GM18873 (cell line): ENCODE data around the gene OGFOD1.
"Not testable (repeated sequence)": the region's sequence is repeated elsewhere in the genome, so short reads cannot be mapped to it uniquely, and the experiment has no call there.

Source experiments
- ATAC-seq: cut with Tn5 transposase; IDR thresholded peaks from one replicate; pipeline ENCODE4 v1.9.1; 2021; ENCODE audit warnings: mild to moderate bottlenecking, moderate library complexity, moderate number of reproducible peaks; ENCODE audit not compliant: unreplicated experiment, low FRiP score

The OGFOD1 gene

DNA sequence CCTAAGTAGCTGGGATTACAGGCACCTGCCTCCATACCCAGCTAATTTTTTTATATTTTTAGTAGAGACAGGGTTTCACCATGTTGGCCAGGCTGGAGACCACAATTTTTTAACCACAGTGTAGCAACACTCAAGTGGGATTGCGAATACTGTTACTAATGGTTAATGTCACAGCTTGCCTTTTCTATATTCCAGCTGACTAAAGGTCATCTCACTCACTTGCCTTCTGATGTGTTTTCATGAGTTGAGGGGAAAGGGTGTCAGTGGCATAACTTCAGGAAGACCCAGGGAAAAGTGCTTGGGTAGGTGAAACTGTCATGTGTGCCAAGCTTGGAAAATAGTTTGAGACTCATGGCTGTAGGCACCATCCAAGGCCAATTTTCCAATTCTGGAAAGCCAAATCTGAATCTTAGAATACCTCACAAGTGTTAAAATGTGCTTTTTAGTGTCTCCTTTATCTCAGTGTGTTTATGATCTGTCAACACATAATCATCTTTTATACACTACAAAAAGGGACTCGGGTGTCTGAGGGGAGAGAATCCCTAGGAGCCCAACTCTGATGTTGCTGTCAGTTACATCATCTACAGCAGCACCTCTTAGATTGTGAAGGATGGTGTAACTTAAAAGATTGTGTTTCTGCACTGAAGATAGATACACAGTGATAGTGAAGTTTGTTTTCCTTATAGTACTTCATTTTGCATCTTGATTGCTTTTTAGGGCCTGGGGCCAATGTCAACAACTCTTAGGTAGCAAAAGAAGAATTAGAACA, 27.1 kb downstream of the OGFOD1 start:
- no peak for ATAC-seq

- no peak for ATAC-seq
These were observed 28.1 kb downstream of the OGFOD1 start for GRCh38 chr16:56479469-56479868.

DNA sequence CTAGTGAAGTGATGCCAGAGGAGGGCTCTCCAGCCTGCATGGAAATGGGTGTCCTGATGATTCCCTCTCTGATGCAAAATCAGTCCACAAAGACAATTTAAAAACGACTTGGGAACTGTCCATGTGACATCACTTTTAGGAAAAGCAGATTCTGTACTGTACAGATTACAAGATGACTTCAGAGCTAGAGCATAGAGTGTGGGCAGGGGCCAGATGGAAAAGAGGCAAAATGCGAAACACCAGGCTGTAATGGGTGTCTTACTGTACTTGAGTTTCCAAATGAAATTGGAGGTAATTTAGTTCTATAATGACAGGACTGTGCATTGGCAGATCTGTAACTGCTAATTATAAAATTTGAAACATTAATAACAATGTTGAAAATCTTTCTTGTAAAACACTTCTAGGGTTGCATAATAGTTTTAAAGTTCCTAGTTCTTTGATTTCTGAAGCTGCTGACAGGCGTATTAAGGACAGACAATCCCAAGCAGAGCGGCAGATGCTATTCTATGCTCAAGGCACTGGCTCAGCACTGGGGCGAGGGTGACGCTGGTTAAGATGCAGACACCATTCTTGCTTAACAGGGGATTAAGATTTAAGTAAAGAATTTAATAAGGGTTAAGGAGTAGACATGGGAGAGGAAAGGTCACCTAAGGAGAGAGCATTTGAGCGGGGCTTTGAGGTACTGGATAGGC, 29.6 kb downstream of the OGFOD1 start:
- no peak for ATAC-seq

DNA sequence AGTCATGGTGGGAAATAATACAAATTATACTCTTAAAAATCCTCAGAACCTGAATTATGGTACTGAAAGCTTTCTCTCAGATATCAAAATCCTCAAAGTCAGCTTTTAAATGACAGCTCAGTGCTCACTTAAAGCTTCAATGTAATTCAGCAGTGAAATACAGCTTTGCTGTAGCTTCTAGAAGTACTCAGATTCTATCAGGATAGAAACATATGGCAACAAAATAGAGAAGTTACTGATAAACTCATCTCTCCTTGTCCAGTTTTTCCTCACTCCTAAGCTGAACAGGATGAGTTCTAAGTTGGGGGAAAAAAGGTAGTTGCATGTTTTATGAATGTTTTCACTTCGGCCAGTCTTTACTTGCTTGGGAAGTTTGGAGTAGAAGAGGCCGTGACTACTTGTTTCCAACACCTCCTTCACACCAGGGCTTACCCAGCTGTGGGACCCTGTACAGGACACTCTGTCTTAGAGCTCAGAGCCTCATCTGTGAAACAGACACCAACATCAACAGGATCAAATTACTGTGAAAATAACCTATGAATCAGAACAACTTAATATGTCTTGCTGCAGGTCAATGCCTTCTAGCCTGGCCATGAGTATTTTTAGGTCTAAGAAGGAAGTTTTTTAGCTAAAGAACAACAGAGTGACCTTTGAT, 30.2 kb downstream of the OGFOD1 start:
- no peak for ATAC-seq

GRCh38 chr16:56482683-56483236, 31.4 kb downstream of the OGFOD1 start:
- ATAC-seq: no peak

DNA sequence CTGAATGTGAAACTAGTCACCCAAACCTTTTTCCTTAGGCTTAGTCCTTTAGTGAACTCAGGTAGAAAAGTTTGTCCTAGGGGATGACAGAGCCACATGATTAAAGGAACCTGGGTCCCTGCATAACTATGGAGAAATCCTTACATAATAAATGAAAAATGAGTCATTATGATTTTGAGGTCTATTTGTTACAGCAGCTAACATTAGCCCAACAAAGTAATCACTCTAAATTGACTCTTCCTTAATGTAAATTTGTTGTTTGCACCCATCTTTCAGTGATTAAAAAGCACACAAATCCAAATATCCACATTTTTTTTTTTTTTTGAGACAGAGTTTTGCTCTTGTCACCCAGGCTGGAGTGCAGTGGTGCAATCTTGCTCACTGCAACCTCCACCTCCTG, 32.0 kb downstream of the OGFOD1 start:
- ATAC-seq: no peak

DNA sequence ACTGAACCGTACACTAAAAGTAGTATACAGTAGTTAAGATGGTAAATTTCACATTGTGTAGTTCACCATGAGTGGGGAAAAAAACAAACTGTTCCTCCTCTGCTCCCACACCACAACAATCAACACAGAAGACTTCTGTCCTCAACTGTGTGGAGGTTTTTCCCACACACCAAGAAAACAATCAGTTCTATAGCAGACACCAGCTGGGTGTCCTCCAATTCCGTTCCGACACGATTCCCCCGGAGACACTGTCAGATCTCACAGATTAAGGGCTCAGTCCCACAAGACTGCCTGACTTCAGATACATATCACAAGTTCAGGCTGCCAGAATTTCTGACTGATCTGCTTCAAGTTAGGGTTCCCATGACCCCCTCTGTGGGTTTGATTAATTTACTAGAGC, 36.7 kb downstream of the OGFOD1 start:
- ATAC-seq: no peak

GRCh38 chr16:56488868-56489267, 37.5 kb downstream of the OGFOD1 start:
- ATAC-seq: not testable (repeated sequence)

DNA sequence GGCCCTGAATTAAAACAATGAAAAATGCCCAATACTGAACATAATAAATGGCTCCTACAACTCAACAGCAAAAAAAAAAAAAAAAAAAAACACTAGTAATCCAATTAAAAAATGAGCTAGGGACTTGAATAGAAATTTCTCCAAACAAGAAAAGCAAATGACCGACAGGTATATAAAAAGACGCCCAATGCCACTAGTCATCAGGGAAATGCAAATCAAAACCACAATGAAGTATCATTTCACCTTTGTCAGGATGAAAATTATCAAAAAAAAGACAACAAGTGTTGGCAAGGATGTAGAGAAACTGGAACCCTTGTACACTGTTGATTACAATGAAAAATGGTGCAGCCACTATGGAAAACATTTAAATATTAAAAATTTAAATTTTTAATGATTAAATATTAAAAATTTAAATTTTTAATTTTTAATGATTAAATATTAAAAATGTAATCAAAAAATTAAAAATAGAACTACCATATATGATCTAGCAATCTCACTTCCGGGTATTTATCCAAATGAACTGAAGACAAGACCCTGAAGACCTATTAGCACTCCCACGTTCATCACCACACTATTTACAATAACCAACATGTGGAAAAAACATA, 40.4 kb downstream of the OGFOD1 start:
- no peak for ATAC-seq

- ATAC-seq: no peak
These were observed 41.8 kb downstream of the OGFOD1 start for GRCh38 chr16:56493126-56493525.

DNA sequence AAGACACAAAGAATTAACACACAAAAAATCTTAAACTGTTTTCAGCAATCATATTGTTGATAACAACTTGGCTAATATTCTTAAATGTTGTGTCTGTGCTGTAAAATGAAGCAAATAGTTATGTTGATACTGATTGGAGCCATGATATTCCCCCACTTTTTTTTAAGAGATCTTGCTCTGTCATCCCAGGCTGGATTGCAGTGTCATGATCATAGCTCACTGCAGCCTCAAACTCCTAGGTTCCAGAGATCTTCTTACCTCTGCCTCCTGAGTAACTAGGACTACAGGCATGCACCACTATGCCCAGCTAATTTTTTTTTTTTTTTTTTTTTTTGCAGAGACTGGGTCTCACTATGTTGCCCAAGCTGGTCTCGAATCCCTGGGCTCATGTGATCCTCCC, 42.5 kb downstream of the OGFOD1 start:
- ATAC-seq: no peak

GRCh38 chr16:56505181-56505580, 53.8 kb downstream of the OGFOD1 start:
- ATAC-seq: no peak

- no peak for ATAC-seq
These were observed 55.6 kb downstream of the OGFOD1 start for GRCh38 chr16:56506941-56507340.

- ATAC-seq: no peak
These were observed 59.2 kb downstream of the OGFOD1 start for GRCh38 chr16:56510544-56510943.

GRCh38 chr16:56512025-56512424, 60.7 kb downstream of the OGFOD1 start:
- ATAC-seq: no peak

DNA sequence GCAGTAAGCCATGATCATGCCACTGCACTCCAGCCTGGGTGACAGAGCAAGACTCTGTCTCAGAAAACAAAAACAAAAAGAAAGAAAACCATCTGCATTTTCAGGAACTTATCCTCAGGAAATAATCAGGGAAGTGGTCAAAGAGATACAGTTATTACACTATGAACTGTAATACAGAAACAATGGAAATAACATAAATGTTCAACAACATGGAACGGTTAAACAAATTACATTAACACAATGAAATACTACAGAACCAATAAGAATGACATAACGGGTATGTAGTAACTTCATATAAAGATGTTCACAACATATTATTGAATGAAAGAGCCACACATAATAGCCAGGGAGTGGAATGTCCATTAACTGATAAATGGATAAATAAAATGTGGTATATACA, 61.7 kb downstream of the OGFOD1 start:
- ATAC-seq: no peak

- no peak for ATAC-seq
These were observed 62.6 kb downstream of the OGFOD1 start for GRCh38 chr16:56513972-56514371.

DNA sequence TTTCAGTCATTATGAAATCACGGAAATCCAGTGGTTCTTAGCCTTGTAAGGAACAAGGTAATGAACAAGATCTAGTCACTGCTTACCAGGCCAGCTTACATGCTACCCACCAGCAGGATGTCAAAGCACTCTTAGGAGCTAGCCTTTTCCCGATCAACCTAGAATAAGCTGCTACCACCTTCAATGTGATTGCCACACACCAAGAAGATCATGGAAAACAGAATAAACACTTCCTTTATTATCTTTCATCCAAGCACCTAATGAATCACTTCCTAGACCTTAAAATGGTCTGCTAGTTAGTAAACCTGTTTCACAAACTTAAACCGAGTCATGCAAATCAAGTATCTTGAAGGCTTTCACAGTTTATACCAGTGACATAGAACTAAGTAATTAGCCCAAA, 63.5 kb downstream of the OGFOD1 start:
- ATAC-seq: no peak

DNA sequence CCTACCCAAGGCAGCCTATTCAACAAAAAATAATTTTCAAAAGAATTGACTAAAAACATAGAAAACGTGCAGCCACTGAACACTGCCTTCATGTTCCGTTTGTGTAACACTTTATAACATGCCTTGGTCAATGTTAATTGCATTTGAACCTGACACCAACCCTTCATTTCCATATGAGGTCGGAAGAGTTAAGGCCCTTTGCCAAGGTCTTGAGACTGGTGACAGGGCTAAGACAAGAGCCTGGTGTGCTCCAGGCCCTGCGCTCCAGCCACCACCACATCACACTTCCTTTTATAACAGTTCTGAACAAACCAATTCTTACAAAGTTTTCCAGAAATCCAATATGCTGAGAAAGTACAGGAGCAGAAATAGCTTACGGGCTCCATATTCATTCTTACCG, 64.3 kb downstream of the OGFOD1 start:
- no peak for ATAC-seq

- ATAC-seq: no peak
These were observed 65.9 kb downstream of the OGFOD1 start for GRCh38 chr16:56517206-56517605.

DNA sequence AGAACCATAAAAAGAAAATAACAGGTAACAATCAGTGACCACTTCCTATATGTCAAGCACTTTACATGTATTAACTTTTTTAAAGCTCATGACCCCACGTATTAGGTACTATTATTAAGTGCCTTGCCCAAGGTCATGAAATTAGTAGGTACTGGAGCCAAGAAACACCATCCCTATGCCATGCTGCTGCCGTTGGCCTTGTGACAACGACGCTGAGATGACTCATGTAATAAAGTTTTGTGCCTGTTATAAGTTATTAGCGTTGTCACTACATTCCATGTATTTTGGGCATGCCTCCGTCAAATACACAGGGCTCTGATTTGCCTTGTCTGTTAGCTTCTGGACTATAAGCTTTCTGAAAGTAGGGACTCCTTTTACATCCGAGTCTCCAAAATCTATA, 67.1 kb downstream of the OGFOD1 start:
- no peak for ATAC-seq
